ENCODE measurements around the gene PPP3CA. TPM values are rescaled to one million over a fixed set of nuclear protein-coding genes. Genes with fewer than 3 reads are reported as not detected.
A peak's percentile ranks its signal among the peaks of the same experiment; 100 is the strongest.

The PPP3CA gene
- total RNA-seq, 2 donors from 2014 or later, result 13.7 to 20.8 TPM

- Histone ChIP-seq H3K4me1 (peaks cover 30% of the 10 kb centered on the region), H3K27ac (no peak overlapping the region)
- 91 to 92% methylated on average over 2 of the region's 2 CpGs for WGBS, 2 donors
Measured at GRCh38 chr4:101307899-101308298, 39.4 kb downstream of the PPP3CA start.

GRCh38 chr4:101306764-101307615 lies 40.3 kb downstream of the PPP3CA start:
- peaks cover 30% of the 10 kb centered on the region for H3K4me1 ChIP-seq
- TF ChIP-seq, protein P1, sequence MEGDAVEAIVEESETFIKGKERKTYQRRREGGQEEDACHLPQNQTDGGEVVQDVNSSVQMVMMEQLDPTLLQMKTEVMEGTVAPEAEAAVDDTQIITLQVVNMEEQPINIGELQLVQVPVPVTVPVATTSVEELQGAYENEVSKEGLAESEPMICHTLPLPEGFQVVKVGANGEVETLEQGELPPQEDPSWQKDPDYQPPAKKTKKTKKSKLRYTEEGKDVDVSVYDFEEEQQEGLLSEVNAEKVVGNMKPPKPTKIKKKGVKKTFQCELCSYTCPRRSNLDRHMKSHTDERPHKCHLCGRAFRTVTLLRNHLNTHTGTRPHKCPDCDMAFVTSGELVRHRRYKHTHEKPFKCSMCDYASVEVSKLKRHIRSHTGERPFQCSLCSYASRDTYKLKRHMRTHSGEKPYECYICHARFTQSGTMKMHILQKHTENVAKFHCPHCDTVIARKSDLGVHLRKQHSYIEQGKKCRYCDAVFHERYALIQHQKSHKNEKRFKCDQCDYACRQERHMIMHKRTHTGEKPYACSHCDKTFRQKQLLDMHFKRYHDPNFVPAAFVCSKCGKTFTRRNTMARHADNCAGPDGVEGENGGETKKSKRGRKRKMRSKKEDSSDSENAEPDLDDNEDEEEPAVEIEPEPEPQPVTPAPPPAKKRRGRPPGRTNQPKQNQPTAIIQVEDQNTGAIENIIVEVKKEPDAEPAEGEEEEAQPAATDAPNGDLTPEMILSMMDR (IDR thresholded peaks at IDR 0.05), result no peak
- no peak for TF ChIP-seq POLR2A (IDR thresholded peaks at IDR 0.05)
- DNase-seq (no peak), ATAC-seq (no peak)
- intact Hi-C loops (cut with DNase I), result no loop called here
- no peak overlapping the region for H3K27ac ChIP-seq
- H3K9me3 ChIP-seq, result no peaks in the 10 kb centered on the region
- no peaks in the 10 kb centered on the region for H3K36me3 ChIP-seq (replicated peaks in 1 of 2; ENCODE audit: insufficient read depth in 1 of 2, low read depth in 2 of 2)
- H3K27me3 ChIP-seq, result no peaks in the 10 kb centered on the region
- 49 to 50% methylated on average over 4 of the region's 4 CpGs for WGBS, 2 donors
- no peak overlapping the region for H3K4me3 ChIP-seq

More at GRCh38 chr4:101307899-101308298, 39.4 kb downstream of the PPP3CA start:
- H3K4me3 ChIP-seq, result no peak overlapping the region
- DNase-seq, result no peak
- intact Hi-C loops (cut with DNase I), result no loop called here
- no peak for ATAC-seq
- no peaks in the 10 kb centered on the region for H3K9me3 ChIP-seq
- no peaks in the 10 kb centered on the region for H3K36me3 ChIP-seq (replicated peaks in 1 of 2; ENCODE audit: insufficient read depth in 1 of 2, low read depth in 2 of 2)
- TF ChIP-seq, protein P1 (IDR thresholded peaks at IDR 0.05), result no peak
- no peak for TF ChIP-seq POLR2A (IDR thresholded peaks at IDR 0.05)
- no peaks in the 10 kb centered on the region for H3K27me3 ChIP-seq

GRCh38 chr4:101306225-101306624 lies 41.1 kb downstream of the PPP3CA start:
- 71 to 81% methylated on average over 3 of the region's 3 CpGs for WGBS, 2 donors
- H3K27ac ChIP-seq, result no peak overlapping the region
- DNase-seq (no peak), ATAC-seq (no peak)
- H3K4me1 ChIP-seq, result peaks cover 30% of the 10 kb centered on the region
- no peak overlapping the region for H3K4me3 ChIP-seq
- H3K9me3 ChIP-seq, result no peaks in the 10 kb centered on the region
- no peaks in the 10 kb centered on the region for H3K36me3 ChIP-seq (replicated peaks in 1 of 2; ENCODE audit: insufficient read depth in 1 of 2, low read depth in 2 of 2)
- intact Hi-C loops (cut with DNase I), result no loop called here
- no peaks in the 10 kb centered on the region for H3K27me3 ChIP-seq
- TF ChIP-seq POLR2A (IDR thresholded peaks at IDR 0.05), result no peak
- TF ChIP-seq, protein P1 (IDR thresholded peaks at IDR 0.05), result no peak

- H3K27ac ChIP-seq, result peak overlapping the region in 1 of 4 donors; percentile 11
Measured at GRCh38 chr4:101304916-101305315, 42.4 kb downstream of the PPP3CA start.

More at GRCh38 chr4:101304916-101305315, 42.4 kb downstream of the PPP3CA start:
- intact Hi-C loops (cut with DNase I), result no loop called here
- ATAC-seq, result peak; percentile 38
- DNase-seq, result no peak
- no peaks in the 10 kb centered on the region for H3K9me3 ChIP-seq
- no peak overlapping the region for H3K4me3 ChIP-seq
- no peaks in the 10 kb centered on the region for H3K27me3 ChIP-seq
- no peaks in the 10 kb centered on the region for H3K36me3 ChIP-seq (replicated peaks in 1 of 2; ENCODE audit: insufficient read depth in 1 of 2, low read depth in 2 of 2)
- WGBS, 2 donors, result 53 to 59% methylated on average over 2 of the region's 2 CpGs
- no peak for TF ChIP-seq POLR2A (IDR thresholded peaks at IDR 0.05)
- TF ChIP-seq, protein P1 (IDR thresholded peaks at IDR 0.05), result no peak
- H3K4me1 ChIP-seq, result peaks cover 30% of the 10 kb centered on the region
